ENCODE data around the gene MYL2. TPM values are rescaled to one million over a fixed set of nuclear protein-coding genes. Genes with fewer than 3 reads are reported as not detected.
A peak's percentile ranks its signal among the peaks of the same experiment; 100 is the strongest.

The MYL2 gene
- total RNA-seq, 1 donor from 2014 or later: 140 TPM

DNA sequence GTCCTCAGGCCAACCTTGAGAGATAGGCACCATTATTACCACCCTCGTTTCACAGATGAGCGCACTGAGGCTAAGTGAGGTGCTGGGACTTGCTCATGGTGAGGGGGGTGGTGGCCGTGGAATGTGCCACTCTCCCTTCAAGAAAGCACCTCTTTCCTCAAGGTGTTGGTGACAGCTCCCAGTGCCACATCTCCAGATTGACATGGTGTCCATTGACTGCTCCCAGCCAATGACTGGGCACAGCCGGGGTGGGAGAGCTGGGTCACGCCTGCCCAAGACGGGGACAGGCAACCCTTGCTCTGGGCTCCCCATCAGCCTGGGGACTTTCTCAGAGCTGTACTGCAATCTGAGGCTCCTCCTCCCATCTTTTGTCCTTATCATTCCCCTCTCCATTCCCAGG, 21.0 kb upstream of the MYL2 start:
- Histone ChIP-seq H3K9ac (ENCODE audit: low read depth in 1 of 3, low read length in 3 of 3) (no peak overlapping the region), H3K4me1 (ENCODE audit: control insufficient read depth in 3 of 3, insufficient read depth in 3 of 3, low read length in 3 of 3) (peaks cover 0 to 8% (median 7%) of the 10 kb centered on the region in 3 donors), H3K27ac (ENCODE audit: low read depth, low read length) (no peak overlapping the region), H3K4me3 (ENCODE audit: low read length in 3 of 3) (no peak overlapping the region), H3K9me3 (ENCODE audit: control insufficient read depth in 3 of 3, low read length in 3 of 3) (peaks cover 0 to 2% (median 0%) of the 10 kb centered on the region in 3 donors), H3K27me3 (ENCODE audit: control insufficient read depth in 3 of 3, insufficient read depth in 3 of 3, low read length in 3 of 3) (peaks cover 0 to 3% (median 2%) of the 10 kb centered on the region in 3 donors), H3K36me3 (ENCODE audit: control insufficient read depth in 3 of 3, insufficient read depth in 3 of 3, low read length in 3 of 3) (peaks cover 0 to 9% (median 0%) of the 10 kb centered on the region in 3 donors)

DNA sequence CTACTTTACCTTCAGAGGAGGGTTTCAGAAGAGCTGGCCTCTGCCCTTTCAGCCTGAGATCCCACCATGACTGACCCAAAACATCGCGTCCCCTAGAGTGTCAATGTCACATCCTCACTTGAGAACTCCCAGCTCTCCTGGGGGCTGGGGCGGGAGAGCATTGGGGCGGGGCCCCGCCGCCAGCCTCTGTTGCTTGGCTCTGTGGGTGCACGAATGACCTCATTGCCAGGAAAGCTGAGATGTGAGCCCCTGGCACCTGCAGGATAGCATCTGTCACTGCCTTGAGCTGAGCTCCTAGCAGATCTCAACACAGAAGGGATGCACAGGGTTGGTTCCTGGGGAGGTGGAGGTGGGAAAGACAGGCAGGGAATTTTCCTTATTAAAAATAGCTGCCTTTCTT, 20.6 kb upstream of the MYL2 start:
- Histone ChIP-seq H3K36me3 (ENCODE audit: control insufficient read depth in 3 of 3, insufficient read depth in 3 of 3, low read length in 3 of 3) (peaks cover 0 to 6% (median 0%) of the 10 kb centered on the region in 3 donors), H3K27ac (ENCODE audit: low read depth, low read length) (no peak overlapping the region), H3K9me3 (ENCODE audit: control insufficient read depth in 3 of 3, low read length in 3 of 3) (peaks cover 0 to 2% (median 0%) of the 10 kb centered on the region in 3 donors), H3K4me3 (ENCODE audit: low read length in 3 of 3) (peak overlapping the region in 1 of 3 donors; percentile 22), H3K4me1 (ENCODE audit: control insufficient read depth in 3 of 3, insufficient read depth in 3 of 3, low read length in 3 of 3) (peaks cover 0 to 8% (median 7%) of the 10 kb centered on the region in 3 donors), H3K27me3 (ENCODE audit: control insufficient read depth in 3 of 3, insufficient read depth in 3 of 3, low read length in 3 of 3) (peaks cover 0 to 3% (median 2%) of the 10 kb centered on the region in 3 donors), H3K9ac (ENCODE audit: low read depth in 1 of 3, low read length in 3 of 3) (no peak overlapping the region)

DNA sequence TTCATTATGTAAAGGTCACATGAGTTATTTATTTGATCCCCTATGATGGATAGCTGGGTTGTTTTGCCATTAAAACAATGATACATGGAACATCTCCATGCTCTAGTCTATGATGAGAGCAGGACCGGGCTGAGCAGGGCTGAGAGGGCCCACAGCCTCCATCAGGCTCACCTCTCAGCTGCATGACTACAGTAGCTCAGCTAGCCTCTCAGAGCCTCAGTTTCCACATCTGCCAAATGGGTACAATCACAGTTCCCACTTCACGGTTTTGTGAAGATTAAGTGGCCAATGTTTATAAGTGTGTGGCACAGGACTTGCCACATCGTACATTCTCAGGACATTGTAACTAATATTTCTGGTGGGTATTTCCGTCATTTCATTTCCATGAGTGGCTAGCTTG, 19.9 kb upstream of the MYL2 start:
- Histone ChIP-seq H3K4me1 (ENCODE audit: control insufficient read depth in 3 of 3, insufficient read depth in 3 of 3, low read length in 3 of 3) (peaks cover 0 to 9% (median 7%) of the 10 kb centered on the region in 3 donors), H3K9ac (ENCODE audit: low read depth in 1 of 3, low read length in 3 of 3) (no peak overlapping the region), H3K9me3 (ENCODE audit: control insufficient read depth in 3 of 3, low read length in 3 of 3) (no peaks in the 10 kb centered on the region), H3K4me3 (ENCODE audit: low read length in 3 of 3) (no peak overlapping the region), H3K27me3 (ENCODE audit: control insufficient read depth in 3 of 3, insufficient read depth in 3 of 3, low read length in 3 of 3) (peaks cover 0 to 3% (median 2%) of the 10 kb centered on the region in 3 donors), H3K27ac (ENCODE audit: low read depth, low read length) (no peak overlapping the region), H3K36me3 (ENCODE audit: control insufficient read depth in 3 of 3, insufficient read depth in 3 of 3, low read length in 3 of 3) (peaks cover 0 to 6% (median 0%) of the 10 kb centered on the region in 3 donors)

DNA sequence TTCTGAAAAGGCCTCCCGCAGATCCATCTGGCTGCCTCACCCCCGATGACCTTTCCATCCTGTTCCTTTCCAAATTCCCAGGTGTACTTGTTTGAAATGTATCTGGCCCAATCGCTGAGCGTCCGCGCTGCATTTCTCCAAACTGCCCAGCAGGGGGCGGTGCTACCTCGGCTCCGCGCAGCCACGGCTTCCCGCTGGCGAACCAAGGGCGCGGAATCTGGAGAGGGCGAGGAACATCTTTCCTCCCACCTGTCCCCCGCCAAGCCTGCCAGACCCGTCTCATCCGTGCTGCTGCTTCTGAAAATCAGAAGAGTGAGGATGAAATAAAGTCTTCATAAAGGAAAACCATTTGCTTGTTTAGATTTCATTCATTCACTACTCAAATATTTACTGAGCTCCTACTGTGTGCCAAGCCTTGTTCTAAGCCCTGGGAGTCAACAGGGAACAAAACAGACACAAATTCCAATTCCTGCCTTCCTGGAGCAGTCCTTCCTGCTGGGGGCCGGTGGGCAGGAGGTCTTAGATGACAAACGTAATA, 16.8 kb upstream of the MYL2 start:
- Histone ChIP-seq H3K36me3 (ENCODE audit: control insufficient read depth in 3 of 3, insufficient read depth in 3 of 3, low read length in 3 of 3) (peaks cover 0 to 6% (median 0%) of the 10 kb centered on the region in 3 donors), H3K9ac (ENCODE audit: low read depth in 1 of 3, low read length in 3 of 3) (peak overlapping the region; percentile 17 to 80 (median 69)), H3K4me1 (ENCODE audit: control insufficient read depth in 3 of 3, insufficient read depth in 3 of 3, low read length in 3 of 3) (peaks cover 7 to 29% (median 11%) of the 10 kb centered on the region in 3 donors), H3K27ac (ENCODE audit: low read depth, low read length) (peak overlapping the region; percentile 48), H3K27me3 (ENCODE audit: control insufficient read depth in 3 of 3, insufficient read depth in 3 of 3, low read length in 3 of 3) (peaks cover 0 to 3% (median 2%) of the 10 kb centered on the region in 3 donors), H3K9me3 (ENCODE audit: control insufficient read depth in 3 of 3, low read length in 3 of 3) (no peaks in the 10 kb centered on the region), H3K4me3 (ENCODE audit: low read length in 3 of 3) (peak overlapping the region; percentile 45 to 76 (median 59))

DNA sequence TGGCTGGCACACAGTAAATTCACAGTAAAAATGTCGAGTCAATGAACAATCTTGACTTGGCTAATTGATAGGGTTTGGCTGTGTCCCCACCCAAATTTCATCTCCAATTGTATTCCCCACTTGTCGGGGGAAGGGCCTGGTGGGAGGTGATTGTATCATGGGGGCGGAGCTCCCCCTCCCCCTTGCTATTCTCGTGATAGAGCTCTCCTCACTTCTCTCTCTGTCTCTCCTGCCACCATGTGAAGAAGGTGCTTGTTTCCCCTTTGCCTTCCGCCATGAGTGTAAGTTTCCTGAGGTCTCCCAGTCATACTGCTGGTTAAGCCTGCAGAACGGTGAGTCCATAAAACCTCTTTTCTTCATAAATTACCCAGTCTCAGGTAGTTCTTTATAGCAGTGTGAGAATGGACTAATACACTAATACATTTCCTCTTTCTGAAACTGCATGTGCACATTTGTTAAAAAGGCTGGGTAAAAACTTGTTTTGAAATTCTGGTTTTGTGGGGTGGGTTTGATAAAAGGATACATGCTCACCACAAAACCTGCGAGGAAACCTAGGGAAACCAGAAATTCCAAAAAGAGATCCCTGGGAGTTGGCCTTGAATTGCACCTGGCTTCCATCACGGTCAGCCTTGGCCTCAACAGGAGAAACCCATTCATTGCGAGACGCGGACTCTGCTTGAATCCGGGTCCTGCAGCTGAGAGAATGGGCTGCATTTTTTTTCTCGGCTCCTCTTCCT, 16.2 kb upstream of the MYL2 start:
- Histone ChIP-seq H3K9me3 (ENCODE audit: control insufficient read depth in 3 of 3, low read length in 3 of 3) (no peaks in the 10 kb centered on the region), H3K36me3 (ENCODE audit: control insufficient read depth in 3 of 3, insufficient read depth in 3 of 3, low read length in 3 of 3) (peaks cover 0 to 6% (median 0%) of the 10 kb centered on the region in 3 donors), H3K27ac (ENCODE audit: low read depth, low read length) (peak overlapping the region; percentile 48), H3K4me1 (ENCODE audit: control insufficient read depth in 3 of 3, insufficient read depth in 3 of 3, low read length in 3 of 3) (peaks cover 7 to 35% (median 17%) of the 10 kb centered on the region in 3 donors), H3K4me3 (ENCODE audit: low read length in 3 of 3) (peak overlapping the region; percentile 45 to 76 (median 59)), H3K27me3 (ENCODE audit: control insufficient read depth in 3 of 3, insufficient read depth in 3 of 3, low read length in 3 of 3) (peaks cover 0 to 5% (median 2%) of the 10 kb centered on the region in 3 donors), H3K9ac (ENCODE audit: low read depth in 1 of 3, low read length in 3 of 3) (peak overlapping the region; percentile 17 to 80 (median 69))

DNA sequence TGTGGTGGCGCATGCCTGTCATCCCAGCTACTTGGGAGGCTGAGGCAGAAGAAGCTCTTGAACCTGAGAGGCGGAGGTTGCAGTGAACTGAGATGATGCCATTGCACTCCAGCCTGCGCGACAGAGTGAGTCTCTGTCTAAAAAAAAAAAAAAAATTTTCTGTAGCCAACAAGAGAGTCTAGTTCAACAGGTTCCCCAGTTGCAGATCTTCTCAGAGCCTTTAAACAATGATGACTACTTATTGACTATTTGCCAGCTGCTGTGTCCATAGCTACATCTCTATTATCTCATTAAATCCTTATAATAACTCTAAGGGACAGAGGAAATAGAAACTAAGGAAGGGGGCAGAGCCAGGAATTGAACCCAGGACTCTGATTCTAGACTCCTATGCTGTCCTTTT, 15.2 kb upstream of the MYL2 start:
- Histone ChIP-seq H3K27ac (ENCODE audit: low read depth, low read length) (peak overlapping the region; percentile 90), H3K36me3 (ENCODE audit: control insufficient read depth in 3 of 3, insufficient read depth in 3 of 3, low read length in 3 of 3) (peaks cover 0 to 6% (median 0%) of the 10 kb centered on the region in 3 donors), H3K9me3 (ENCODE audit: control insufficient read depth in 3 of 3, low read length in 3 of 3) (no peaks in the 10 kb centered on the region), H3K27me3 (ENCODE audit: control insufficient read depth in 3 of 3, insufficient read depth in 3 of 3, low read length in 3 of 3) (peaks cover 0 to 6% (median 6%) of the 10 kb centered on the region in 3 donors), H3K4me1 (ENCODE audit: control insufficient read depth in 3 of 3, insufficient read depth in 3 of 3, low read length in 3 of 3) (peaks cover 9 to 38% (median 22%) of the 10 kb centered on the region in 3 donors), H3K4me3 (ENCODE audit: low read length in 3 of 3) (peak overlapping the region in 1 of 3 donors; percentile 36), H3K9ac (ENCODE audit: low read depth in 1 of 3, low read length in 3 of 3) (peak overlapping the region in 1 of 3 donors; percentile 80)

DNA sequence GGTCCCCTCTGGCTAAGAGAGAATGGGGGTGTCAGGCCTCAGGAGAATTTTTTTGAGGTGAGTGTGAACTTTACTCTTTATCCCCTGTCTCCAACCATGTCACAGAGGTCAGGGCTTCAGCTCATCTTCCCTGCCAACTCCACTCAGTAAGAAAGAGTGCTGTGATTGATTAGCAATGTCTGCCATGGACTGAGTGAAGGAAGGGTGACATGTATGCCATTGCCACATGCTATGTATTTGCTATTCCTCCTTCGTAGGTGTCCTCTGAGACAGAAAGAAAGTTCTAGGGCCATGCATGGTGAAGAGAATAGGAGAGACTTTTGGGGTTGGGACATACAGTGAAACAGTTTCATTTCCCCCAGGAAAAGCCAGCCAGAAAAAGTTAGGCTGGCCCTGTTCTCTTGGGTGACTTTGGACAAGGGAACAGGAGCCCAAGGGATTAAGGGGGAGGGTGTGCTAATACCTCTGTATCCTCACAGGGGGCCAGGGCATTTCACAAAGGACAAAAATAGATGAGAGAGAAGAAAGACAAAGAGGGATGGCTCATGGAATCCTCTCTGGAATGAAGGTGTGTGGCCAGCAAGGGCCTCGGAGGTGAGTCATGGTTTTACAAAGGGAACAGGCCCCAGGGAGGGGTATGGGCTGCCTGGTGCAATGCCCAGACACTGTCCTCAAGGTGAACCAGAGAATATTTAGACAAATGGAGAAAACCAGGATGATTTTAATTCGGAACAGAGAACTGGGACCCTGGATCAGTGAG, 13.9 kb upstream of the MYL2 start:
- H3K27me3 ChIP-seq (ENCODE audit: control insufficient read depth in 3 of 3, insufficient read depth in 3 of 3, low read length in 3 of 3): peaks cover 0 to 7% (median 6%) of the 10 kb centered on the region in 3 donors
- H3K4me3 ChIP-seq (ENCODE audit: low read length in 3 of 3): peak overlapping the region in 1 of 3 donors; percentile 54
- H3K9ac ChIP-seq (ENCODE audit: low read depth in 1 of 3, low read length in 3 of 3): peak overlapping the region in 2 of 3 donors; percentile 33 to 76
- peak overlapping the region; percentile 90 for H3K27ac ChIP-seq (ENCODE audit: low read depth, low read length)
- H3K9me3 ChIP-seq (ENCODE audit: control insufficient read depth in 3 of 3, low read length in 3 of 3): no peaks in the 10 kb centered on the region
- H3K4me1 ChIP-seq (ENCODE audit: control insufficient read depth in 3 of 3, insufficient read depth in 3 of 3, low read length in 3 of 3): peaks cover 9 to 35% (median 32%) of the 10 kb centered on the region in 3 donors
- no peaks in the 10 kb centered on the region for H3K36me3 ChIP-seq (ENCODE audit: control insufficient read depth in 3 of 3, insufficient read depth in 3 of 3, low read length in 3 of 3)

DNA sequence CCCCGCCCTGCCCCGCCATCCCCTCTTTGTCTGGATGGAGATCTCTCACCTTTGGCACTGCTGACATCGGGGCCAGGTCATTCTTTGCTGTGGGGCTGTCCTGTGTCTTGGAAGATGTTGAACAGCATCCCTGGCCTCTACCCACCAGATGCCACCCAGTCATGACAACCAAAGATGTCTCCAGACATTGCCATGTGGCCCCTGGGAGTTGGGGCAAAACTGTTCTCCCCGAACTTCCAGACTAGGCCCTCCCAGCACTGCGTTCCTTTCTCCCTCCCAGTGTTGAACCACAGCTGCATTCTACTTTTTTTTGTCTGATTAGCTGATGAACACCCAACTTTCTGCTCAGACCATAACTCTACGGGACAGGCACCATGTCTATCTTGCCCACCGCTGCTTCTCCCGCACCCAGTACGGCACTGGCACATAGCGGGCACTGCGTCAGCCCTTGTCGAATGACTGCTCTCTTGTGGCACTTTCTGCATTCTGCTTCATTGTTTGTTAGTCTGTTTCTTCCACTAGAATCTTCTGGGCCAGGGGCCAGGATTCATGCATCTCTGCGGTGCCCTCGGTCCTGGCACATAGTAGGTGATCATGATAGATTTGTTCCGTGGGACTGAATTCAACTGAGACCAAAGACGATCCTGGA, 13.1 kb upstream of the MYL2 start:
- no peaks in the 10 kb centered on the region for H3K9me3 ChIP-seq (ENCODE audit: control insufficient read depth in 3 of 3, low read length in 3 of 3)
- peak overlapping the region; percentile 90 for H3K27ac ChIP-seq (ENCODE audit: low read depth, low read length)
- H3K27me3 ChIP-seq (ENCODE audit: control insufficient read depth in 3 of 3, insufficient read depth in 3 of 3, low read length in 3 of 3): peaks cover 0 to 7% (median 6%) of the 10 kb centered on the region in 3 donors
- H3K9ac ChIP-seq (ENCODE audit: low read depth in 1 of 3, low read length in 3 of 3): peak overlapping the region in 1 of 3 donors; percentile 68
- no peaks in the 10 kb centered on the region for H3K36me3 ChIP-seq (ENCODE audit: control insufficient read depth in 3 of 3, insufficient read depth in 3 of 3, low read length in 3 of 3)
- H3K4me3 ChIP-seq (ENCODE audit: low read length in 3 of 3): peak overlapping the region in 1 of 3 donors; percentile 54
- H3K4me1 ChIP-seq (ENCODE audit: control insufficient read depth in 3 of 3, insufficient read depth in 3 of 3, low read length in 3 of 3): peaks cover 9 to 39% (median 38%) of the 10 kb centered on the region in 3 donors

DNA sequence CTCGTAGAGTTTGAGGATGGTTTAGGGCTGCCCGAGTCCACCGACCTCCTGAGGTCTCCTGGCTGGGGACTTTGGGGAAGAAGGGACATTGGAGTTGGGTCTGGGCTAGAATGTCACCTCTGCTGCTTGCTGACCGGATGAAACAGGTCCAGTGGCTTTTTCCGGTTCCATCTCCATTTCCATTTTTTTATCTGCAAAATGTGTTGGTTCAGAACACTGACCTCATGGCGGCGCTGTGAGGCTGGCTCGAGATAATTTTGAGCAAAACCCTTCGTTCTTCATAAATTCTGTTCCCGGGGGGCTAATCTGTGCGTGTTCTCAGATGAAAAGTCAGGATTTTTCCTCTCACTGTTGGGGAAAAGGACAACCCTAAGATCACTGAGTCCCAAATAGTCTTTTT, 11.7 kb upstream of the MYL2 start:
- Histone ChIP-seq H3K27me3 (ENCODE audit: control insufficient read depth in 3 of 3, insufficient read depth in 3 of 3, low read length in 3 of 3) (peaks cover 0 to 7% (median 3%) of the 10 kb centered on the region in 3 donors), H3K9ac (ENCODE audit: low read depth in 1 of 3, low read length in 3 of 3) (peak overlapping the region; percentile 47 to 76 (median 52)), H3K27ac (ENCODE audit: low read depth, low read length) (peak overlapping the region; percentile 90), H3K4me3 (ENCODE audit: low read length in 3 of 3) (peak overlapping the region; percentile 5 to 36 (median 30)), H3K9me3 (ENCODE audit: control insufficient read depth in 3 of 3, low read length in 3 of 3) (no peaks in the 10 kb centered on the region), H3K4me1 (ENCODE audit: control insufficient read depth in 3 of 3, insufficient read depth in 3 of 3, low read length in 3 of 3) (peaks cover 6 to 45% (median 42%) of the 10 kb centered on the region in 3 donors), H3K36me3 (ENCODE audit: control insufficient read depth in 3 of 3, insufficient read depth in 3 of 3, low read length in 3 of 3) (no peaks in the 10 kb centered on the region)
